Muscle of leg (tissue), 11 donors: Measurements from ENCODE around the gene BCAS3. TPM values are rescaled to one million over a fixed set of nuclear protein-coding genes. Genes with fewer than 3 reads are reported as not detected.
"Not testable (repeated sequence)": the region's sequence is repeated elsewhere in the genome, so short reads cannot be mapped to it uniquely, and the experiment has no call there.

Experiments
- DNase-seq: peaks from one replicate; pipeline ENCODE4 v3.0.0; 2013
- H3K27ac ChIP-seq: one replicate; pipeline ENCODE4 v1.5.1; 2013; ENCODE audit warnings: mild to moderate bottlenecking, low read length, control low read depth
- H3K27me3 ChIP-seq: one replicate; pipeline ENCODE4 v1.6.1; 2013; ENCODE audit warnings: low read length; ENCODE audit not compliant: control insufficient read depth, insufficient read depth
- H3K36me3 ChIP-seq: one replicate; pipeline ENCODE4 v1.6.1; 2013; ENCODE audit warnings: low read length; ENCODE audit not compliant: control insufficient read depth, insufficient read depth
- H3K4me1 ChIP-seq: one replicate; pipeline ENCODE4 v1.6.1; 2013; ENCODE audit warnings: low read length; ENCODE audit not compliant: control insufficient read depth, insufficient read depth
- H3K4me3 ChIP-seq: one replicate; pipeline ENCODE4 v1.5.1; 2013; ENCODE audit warnings: low read length, control low read depth
- H3K9me3 ChIP-seq: replicated peaks from 2 replicates; pipeline ENCODE4 v1.6.1; 2013; ENCODE audit warnings: low read depth, low read length; ENCODE audit not compliant: control insufficient read depth
- WGBS: methylation state at CpG from one replicate; pipeline ENCODE4 v1.1.5; 2013; ENCODE audit warnings: missing lambda C conversion rate; ENCODE audit not compliant: insufficient coverage; 5-methylcytosine and 5-hydroxymethylcytosine counted together
- polyA plus RNA-seq, 8 donors: library from polyadenylated mRNA; unstranded; fragments of 120-200 nt; gene quantifications; one replicate each; pipeline versions ENCODE4 v1.2.1 to v1.2.3, GENCODE V29; 2013; ENCODE audit warnings: inconsistent platforms in 1 of 8, low replicate concordance in 1 of 8; ENCODE audit not compliant: insufficient read length in 8 of 8, insufficient read depth in 1 of 8
- total RNA-seq: library from RNA; stranded (reverse); fragments of 120-200 nt; gene quantifications from one replicate; pipeline ENCODE4 v1.2.4, GENCODE V29; 2013

The BCAS3 gene
- total and polyA plus RNA-seq, 9 donors, result 7.6 to 15.8 (median 9.5) TPM

- Histone ChIP-seq H3K9me3 (no peaks in the 10 kb centered on the region), H3K4me3 (no peak overlapping the region), H3K27me3 (no peaks in the 10 kb centered on the region), H3K4me1 (no peaks in the 10 kb centered on the region), H3K27ac (no peak overlapping the region), H3K36me3 (no peaks in the 10 kb centered on the region)
- WGBS, result 100% methylated on average over 2 of the region's 6 CpGs
- no peak for DNase-seq
These were observed 167.4 kb downstream of the BCAS3 start for GRCh38 chr17:60845012-60845411.

- H3K27ac ChIP-seq, result no peak overlapping the region
- no peak overlapping the region for H3K4me3 ChIP-seq
- no peaks in the 10 kb centered on the region for H3K4me1 ChIP-seq
- no peak for DNase-seq
- no peaks in the 10 kb centered on the region for H3K9me3 ChIP-seq
- WGBS, result no CpG with 5 or more reads among the region's 1 CpG
- no peaks in the 10 kb centered on the region for H3K36me3 ChIP-seq
- H3K27me3 ChIP-seq, result no peaks in the 10 kb centered on the region
These were observed 168.5 kb downstream of the BCAS3 start for GRCh38 chr17:60846175-60846574.

- WGBS, result 50% methylated on average over 15 of the region's 17 CpGs
- Histone ChIP-seq H3K9me3 (no peaks in the 10 kb centered on the region), H3K4me3 (no peak overlapping the region), H3K27ac (no peak overlapping the region), H3K4me1 (no peaks in the 10 kb centered on the region), H3K27me3 (no peaks in the 10 kb centered on the region), H3K36me3 (no peaks in the 10 kb centered on the region)
- DNase-seq, result no peak
These were observed 173.5 kb downstream of the BCAS3 start for GRCh38 chr17:60851181-60851580.

DNA sequence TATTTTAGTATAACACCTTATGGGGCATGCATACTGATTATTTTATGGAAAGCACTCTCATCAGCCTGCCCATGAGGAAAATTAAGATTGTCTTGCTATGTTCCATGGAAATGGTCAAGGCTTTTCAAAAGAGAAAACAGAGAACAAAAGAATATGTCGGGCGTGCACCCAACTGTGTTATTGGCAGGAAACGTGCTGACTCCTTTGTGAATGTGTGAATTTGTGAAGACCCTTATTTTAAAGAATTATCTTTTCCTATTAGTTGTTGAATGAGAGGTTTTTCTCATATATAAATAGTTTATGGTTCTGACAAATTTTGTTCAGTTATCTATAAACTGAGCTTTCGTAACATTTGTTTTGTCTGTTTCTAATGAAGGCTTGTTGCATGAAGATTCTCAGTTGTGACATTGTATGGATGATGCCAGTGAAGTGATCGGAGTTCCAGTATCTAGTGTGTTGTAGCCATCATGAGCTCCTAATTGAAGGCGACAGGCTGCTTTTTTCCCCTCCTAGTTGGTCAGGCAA, 180.0 kb downstream of the BCAS3 start:
- no peak overlapping the region for H3K27ac ChIP-seq
- no peaks in the 10 kb centered on the region for H3K36me3 ChIP-seq
- WGBS, result 80% methylated on average over 1 of the region's 6 CpGs
- H3K9me3 ChIP-seq, result peaks cover 5% of the 10 kb centered on the region
- no peaks in the 10 kb centered on the region for H3K4me1 ChIP-seq
- H3K27me3 ChIP-seq, result no peaks in the 10 kb centered on the region
- no peak for DNase-seq
- no peak overlapping the region for H3K4me3 ChIP-seq

GRCh38 chr17:60862482-60862881, 184.8 kb downstream of the BCAS3 start:
- peaks cover 5% of the 10 kb centered on the region for H3K9me3 ChIP-seq
- no peaks in the 10 kb centered on the region for H3K4me1 ChIP-seq
- no peak overlapping the region for H3K4me3 ChIP-seq
- no peak for DNase-seq
- H3K27ac ChIP-seq, result no peak overlapping the region
- no peaks in the 10 kb centered on the region for H3K27me3 ChIP-seq
- no peaks in the 10 kb centered on the region for H3K36me3 ChIP-seq

GRCh38 chr17:60863892-60864707, 186.4 kb downstream of the BCAS3 start:
- no peaks in the 10 kb centered on the region for H3K36me3 ChIP-seq
- H3K27ac ChIP-seq, result no peak overlapping the region
- no CpG with 5 or more reads among the region's 4 CpGs for WGBS
- peaks cover 5% of the 10 kb centered on the region for H3K9me3 ChIP-seq
- no peaks in the 10 kb centered on the region for H3K4me1 ChIP-seq
- DNase-seq, result peak; percentile 22
- no peak overlapping the region for H3K4me3 ChIP-seq
- no peaks in the 10 kb centered on the region for H3K27me3 ChIP-seq

GRCh38 chr17:60864708-60865005, 187.0 kb downstream of the BCAS3 start:
- Histone ChIP-seq H3K36me3 (no peaks in the 10 kb centered on the region), H3K4me3 (no peak overlapping the region), H3K4me1 (no peaks in the 10 kb centered on the region), H3K27ac (no peak overlapping the region), H3K27me3 (no peaks in the 10 kb centered on the region), H3K9me3 (peaks cover 5% of the 10 kb centered on the region)
- no peak for DNase-seq
- no CpG with 5 or more reads among the region's 2 CpGs for WGBS

DNA sequence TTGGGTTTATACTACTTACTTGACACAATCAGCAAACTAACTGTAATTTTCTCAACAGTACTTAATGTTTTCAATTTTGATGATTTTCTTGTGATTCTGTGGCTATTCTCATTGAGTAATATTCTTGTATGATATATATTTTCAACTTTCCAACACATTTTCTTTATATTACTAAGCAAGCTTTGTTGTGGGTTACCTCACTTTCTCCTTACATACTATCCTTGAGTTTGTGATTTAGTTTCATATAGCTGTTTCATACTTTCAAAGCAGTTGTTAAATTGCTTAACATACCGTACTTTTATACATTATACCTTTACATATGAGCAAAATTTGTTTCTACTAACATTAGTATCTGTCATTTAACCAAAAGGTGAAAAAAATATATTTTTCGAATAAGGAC, 197.1 kb downstream of the BCAS3 start:
- H3K4me1 ChIP-seq, result no peaks in the 10 kb centered on the region
- no peaks in the 10 kb centered on the region for H3K9me3 ChIP-seq
- H3K4me3 ChIP-seq, result no peak overlapping the region
- WGBS, result no CpG with 5 or more reads among the region's 2 CpGs
- no peak overlapping the region for H3K27ac ChIP-seq
- no peaks in the 10 kb centered on the region for H3K27me3 ChIP-seq
- DNase-seq, result no peak
- H3K36me3 ChIP-seq, result no peaks in the 10 kb centered on the region

- H3K27me3 ChIP-seq, DNase-seq, H3K4me1 ChIP-seq, H3K36me3 ChIP-seq, H3K4me3 ChIP-seq, H3K9me3 ChIP-seq, H3K27ac ChIP-seq: not testable (repeated sequence)
- WGBS, result 70% methylated on average over 9 of the region's 39 CpGs
These were observed 209.3 kb downstream of the BCAS3 start for GRCh38 chr17:60886731-60887613.

GRCh38 chr17:60887614-60888028, 210.0 kb downstream of the BCAS3 start:
- Histone ChIP-seq H3K4me3 (no peak overlapping the region), H3K27me3 (no peaks in the 10 kb centered on the region), H3K9me3 (no peaks in the 10 kb centered on the region), H3K36me3 (no peaks in the 10 kb centered on the region), H3K4me1 (no peaks in the 10 kb centered on the region), H3K27ac (no peak overlapping the region)
- DNase-seq, result no peak
